Activated effector memory CD4-positive, alpha-beta T cell treated with Interleukin-2 at 50 U/mL for 16 hours (primary cell): ENCODE results near the gene RNF20.
"Not testable (repeated sequence)": the region's sequence is repeated elsewhere in the genome, so short reads cannot be mapped to it uniquely, and the experiment has no call there.

Source experiments
- DNase-seq: peaks from one replicate; pipeline ENCODE4 v3.0.0-alpha.2; 2020

Gene RNF20

GRCh38 chr9:101533334-101534204 lies at the start of gene RNF20:
TSS of gene RNF20 (plus strand) at chr9:101533853. CDS start at chr9:101535424, 1,571 bp downstream.
- DNase-seq = peak; percentile 98

GRCh38 chr9:101484046-101484445 lies 49.6 kb upstream of the RNF20 start:
- DNase-seq = no peak

DNA sequence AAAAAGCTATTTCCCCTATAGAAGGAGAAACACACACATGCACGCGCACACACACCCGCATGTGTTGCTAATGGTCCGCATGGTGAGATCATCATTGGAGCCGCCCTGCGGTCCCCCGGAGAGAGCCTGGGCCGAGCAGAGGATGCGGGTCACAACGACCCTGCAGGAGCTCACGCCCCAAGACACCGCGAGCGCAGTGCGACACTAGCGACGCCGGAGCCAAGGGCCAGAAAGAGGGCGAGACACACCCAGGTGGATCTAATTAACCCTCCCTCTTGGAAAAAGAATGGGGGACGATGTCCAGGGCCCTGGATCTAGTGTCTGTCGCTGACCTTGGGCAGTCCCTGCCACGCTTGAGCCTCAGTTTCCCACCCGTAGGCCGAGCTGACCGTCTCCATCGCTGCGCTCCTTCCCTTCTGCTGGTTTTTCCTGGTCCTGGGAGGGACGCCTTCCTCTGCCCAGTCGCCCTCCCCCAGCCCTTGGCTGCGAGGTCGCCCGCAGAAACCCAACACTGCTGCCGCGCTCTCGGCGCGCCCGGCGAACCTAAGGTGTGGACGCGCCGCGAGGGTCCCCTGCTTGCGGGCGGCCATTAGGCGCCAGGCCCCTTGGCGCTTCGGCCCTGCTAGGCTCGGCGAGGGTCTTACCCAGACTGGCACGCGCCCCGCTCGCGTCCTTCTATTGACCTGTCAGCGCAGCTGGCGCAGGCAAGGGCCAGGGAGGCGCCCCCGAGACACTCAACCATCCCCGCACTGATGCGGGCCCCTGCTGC lies 47.5 kb upstream of the RNF20 start:
- no peak for DNase-seq

- no peak for DNase-seq
Measured at GRCh38 chr9:101486693-101487442, 46.8 kb upstream of the RNF20 start.

GRCh38 chr9:101487443-101487840 lies 46.2 kb upstream of the RNF20 start:
- no peak for DNase-seq

DNA sequence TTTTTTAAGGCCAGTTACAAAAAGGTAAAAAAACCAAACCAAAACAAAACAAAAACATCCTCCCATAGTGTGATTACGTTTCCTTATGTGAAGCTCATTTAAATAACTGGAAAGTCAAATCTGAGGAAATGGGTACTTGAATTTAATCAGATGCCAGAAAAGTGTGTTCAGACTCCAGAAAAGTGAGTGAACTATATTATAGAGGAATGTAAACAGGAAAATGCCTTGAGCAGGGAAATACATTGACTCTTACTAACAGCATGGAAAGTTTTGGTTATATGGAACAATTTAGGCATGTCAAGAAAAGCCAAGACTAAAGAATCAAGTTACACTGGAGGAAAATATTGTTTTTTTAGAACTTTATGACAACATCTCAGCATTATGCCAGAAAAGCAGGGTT lies 37.8 kb upstream of the RNF20 start:
- DNase-seq = no peak

GRCh38 chr9:101498323-101498722 lies 35.3 kb upstream of the RNF20 start:
- DNase-seq = no peak

DNA sequence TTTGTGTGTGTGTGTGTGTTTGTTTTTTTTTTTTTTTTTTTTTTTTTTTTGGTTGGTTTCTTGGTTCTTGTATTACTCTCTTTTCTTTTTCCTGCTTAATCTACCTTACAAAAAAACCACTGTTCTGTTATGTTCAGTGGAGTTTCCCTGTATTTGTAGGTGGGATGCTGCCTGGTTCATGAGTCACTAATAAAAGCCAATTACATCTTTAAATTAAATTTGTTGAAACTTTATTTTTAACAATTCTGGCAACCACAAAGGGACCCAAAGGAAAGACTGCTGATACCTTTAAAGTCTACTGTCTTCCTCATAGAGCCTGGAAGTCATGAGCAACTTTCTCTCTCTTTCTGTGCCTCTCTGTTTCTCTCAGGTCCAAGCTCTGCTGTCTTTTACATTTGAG lies 29.5 kb upstream of the RNF20 start:
- no peak for DNase-seq

DNA sequence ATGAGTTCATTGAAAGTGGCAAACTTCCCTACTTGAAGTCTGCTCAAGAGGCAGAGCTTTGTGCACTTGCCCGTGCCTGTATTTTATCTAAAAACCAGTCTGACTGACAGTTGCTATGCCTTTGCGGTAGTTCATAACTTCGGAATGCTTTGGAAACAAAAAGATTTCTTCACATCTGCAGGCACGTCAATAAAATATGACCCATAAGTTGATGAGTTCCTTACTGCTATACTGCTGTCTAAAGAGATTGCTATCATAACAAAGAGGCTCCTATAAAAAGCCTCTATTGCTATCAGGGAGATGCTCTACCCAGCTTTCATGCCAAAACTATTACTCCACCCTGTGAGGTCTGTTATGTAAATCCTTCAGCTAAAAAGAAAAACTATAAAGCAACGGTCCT lies 25.4 kb upstream of the RNF20 start:
- no peak for DNase-seq

DNA sequence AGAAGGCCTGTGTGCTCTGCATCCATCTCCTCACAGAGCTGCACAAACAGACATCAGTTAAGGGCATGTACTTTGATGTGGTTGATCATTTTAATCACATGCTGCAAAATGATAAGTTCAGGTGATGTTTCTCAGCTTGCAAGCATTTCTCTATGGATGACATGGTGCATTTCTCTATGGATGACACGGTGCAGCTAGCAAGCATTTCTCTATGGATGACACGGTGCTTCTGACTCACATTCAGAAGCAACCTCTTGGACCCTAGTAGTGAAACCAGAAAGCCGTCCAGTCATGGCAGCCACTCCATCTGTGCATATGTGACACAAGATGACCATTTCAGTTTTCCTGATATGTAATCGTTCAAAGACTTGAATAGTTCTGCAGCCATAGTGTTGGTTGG lies 24.1 kb upstream of the RNF20 start:
- DNase-seq = no peak

- DNase-seq = no peak
Measured at GRCh38 chr9:101510459-101510858, 23.2 kb upstream of the RNF20 start.

DNA sequence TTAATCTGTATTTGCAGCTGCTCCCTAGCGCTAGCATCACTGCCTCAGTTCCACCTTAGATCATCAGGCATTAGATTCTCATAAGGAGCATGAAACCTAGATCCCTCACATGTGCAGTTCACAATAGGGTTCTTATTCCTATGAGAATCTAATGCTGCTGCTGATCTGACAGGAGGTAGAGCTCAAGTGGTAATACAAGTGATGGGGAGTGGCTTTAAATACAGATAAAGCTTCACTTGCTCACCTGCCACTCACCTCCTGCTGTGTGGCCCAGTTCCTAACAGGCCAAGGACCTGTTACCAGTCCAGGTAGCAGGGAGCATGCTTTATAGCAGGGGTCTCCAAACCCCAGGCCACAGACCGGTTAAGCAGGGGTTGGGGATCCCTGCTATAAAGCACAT lies 22.6 kb upstream of the RNF20 start:
- DNase-seq = no peak

- no peak for DNase-seq
Measured at GRCh38 chr9:101512116-101512515, 21.5 kb upstream of the RNF20 start.

DNA sequence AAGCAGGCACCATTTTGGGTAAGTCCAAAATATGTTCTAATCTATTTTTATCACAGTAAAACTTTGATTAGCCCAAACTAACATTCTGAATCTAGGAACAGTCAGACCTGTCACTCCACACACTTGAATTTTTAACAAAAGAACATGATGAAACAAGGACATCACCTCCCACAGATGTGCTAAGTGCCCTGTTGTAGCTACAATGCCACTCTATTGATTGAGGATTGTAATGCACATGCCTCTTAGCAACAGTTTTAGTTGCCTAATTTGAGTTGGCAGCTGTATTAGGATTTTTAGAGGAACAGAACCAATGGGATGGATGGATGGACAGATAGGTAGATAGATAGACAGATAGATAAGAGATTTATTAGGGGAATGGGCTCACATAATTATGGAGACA lies 20.3 kb upstream of the RNF20 start:
- no peak for DNase-seq

GRCh38 chr9:101514071-101514470 lies 19.6 kb upstream of the RNF20 start:
- DNase-seq = no peak

DNA sequence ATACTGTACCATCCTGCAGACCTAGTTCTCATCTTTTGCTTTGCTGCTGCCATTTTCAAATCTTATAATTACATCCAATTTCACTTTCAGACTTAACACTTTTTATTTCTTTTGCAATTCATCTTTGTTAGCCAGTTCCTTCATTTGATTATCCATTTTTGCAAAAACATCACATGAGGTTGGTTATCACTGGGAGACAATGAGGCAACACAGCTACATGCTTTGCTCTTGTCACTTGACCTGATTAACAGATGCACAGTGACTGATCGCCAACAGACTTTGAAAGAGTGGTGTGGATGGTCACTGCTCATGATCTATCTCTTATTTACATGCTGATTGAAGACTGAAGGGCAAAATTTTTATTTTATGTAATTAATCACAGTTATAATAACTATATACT lies 17.0 kb upstream of the RNF20 start:
- no peak for DNase-seq

DNA sequence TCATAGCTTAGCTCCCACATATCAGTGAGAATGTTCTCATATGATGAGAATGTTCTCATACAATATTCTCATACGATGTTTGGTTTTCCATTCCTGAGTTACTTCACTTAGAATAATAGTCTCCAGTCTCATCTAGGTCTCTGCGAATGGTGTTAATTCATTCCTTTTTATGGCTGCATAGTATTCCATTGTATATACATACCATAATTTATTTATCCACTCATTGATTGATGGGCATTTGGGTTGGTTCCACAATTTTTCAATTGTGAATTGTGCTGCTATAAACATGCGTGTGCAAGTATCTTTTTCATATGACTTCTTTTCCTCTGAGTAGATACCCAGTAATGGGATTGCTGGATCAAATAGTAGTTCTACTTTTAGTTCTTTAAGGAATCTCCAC lies 15.2 kb upstream of the RNF20 start:
- not testable (repeated sequence) for DNase-seq

DNA sequence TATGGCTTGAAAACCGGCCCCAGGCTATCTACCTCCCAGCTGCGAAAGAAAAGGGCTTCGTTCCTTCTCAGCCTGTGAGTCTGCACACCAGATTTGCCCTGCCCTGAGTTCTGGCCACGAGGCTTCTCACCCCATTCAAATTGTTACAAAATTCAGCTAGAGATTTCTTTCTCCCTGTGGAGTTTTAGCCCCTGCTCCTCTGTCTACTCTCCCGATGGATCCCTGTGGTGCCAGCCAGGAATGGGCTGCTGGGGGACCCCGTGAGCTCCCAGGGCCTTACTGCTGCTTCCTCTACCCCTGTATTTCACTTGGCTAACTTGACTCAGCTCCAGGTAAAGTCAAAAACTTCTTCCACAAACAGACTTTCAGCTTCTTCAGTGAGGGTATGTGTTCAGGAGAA lies 9.3 kb upstream of the RNF20 start:
- DNase-seq = no peak

- no peak for DNase-seq
Measured at GRCh38 chr9:101527066-101527465, 6.6 kb upstream of the RNF20 start.

GRCh38 chr9:101528015-101528414 lies 5.6 kb upstream of the RNF20 start:
- DNase-seq = no peak

DNA sequence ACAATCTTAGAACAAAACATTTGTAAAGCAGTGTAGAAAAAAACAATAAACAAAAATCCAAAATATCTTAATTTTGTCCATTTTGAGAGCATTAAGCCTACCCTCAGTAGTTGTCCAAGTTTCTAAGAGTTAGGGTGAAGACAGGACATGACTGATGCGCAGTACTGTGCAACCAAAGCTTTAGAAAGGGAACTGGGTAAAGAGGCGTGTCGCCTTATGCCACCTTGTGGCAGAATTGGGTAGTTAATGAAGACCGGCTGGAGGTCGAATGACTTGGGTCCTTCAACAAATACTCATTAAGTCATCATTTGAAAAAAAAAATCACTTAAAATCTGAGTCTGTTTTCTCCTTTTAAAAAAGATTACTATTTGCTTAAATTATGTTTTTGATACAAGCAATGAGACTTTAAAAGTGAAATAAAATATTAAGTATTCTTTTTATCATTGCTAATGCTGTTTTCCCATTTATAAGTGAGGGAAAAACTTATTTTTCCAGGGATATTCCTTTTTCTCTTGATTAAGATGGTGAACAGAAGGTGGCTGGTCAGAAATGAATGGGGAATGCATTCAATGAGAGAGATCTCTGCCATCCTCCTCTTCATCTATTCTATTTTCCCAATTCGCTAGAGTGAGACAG lies 3.5 kb upstream of the RNF20 start:
- peak; percentile 52 for DNase-seq

- no peak for DNase-seq
Measured at GRCh38 chr9:101536351-101536750, 2.7 kb downstream of the RNF20 start.

- DNase-seq = no peak
Measured at GRCh38 chr9:101536938-101537337, 3.3 kb downstream of the RNF20 start.
